CD14-positive monocyte (primary cell): Measurements from ENCODE around the gene IKBKG. TPM values are rescaled to one million over a fixed set of nuclear protein-coding genes. Genes with fewer than 3 reads are reported as not detected.

ENCODE experiments used
- DNase-seq, 3 donors: peaks; one replicate each; pipeline ENCODE4 v3.0.0-alpha.2; 2011 to 2022
- H2AFZ ChIP-seq: 2 replicates; pipeline ENCODE4 v1.6.0; 2012; ENCODE audit warnings: mild to moderate bottlenecking, low read depth, low read length, inconsistent platforms; ENCODE audit not compliant: insufficient read depth, poor library complexity, severe bottlenecking
- H3K27ac ChIP-seq, 2 donors: 1 replicate in 1 of 2; 2 replicates in 1 of 2; pipeline ENCODE4 v1.5.1; 2012 to 2013; ENCODE audit warnings: low read length in 2 of 2, control low read depth in 1 of 2, inconsistent platforms in 1 of 2, low read depth in 1 of 2, mild to moderate bottlenecking in 1 of 2
- H3K27me3 ChIP-seq, 2 donors: one replicate each; pipeline versions ENCODE4 v1.6.0 to v1.6.1; 2011 to 2013; ENCODE audit warnings: low read length in 2 of 2; ENCODE audit not compliant: control insufficient read depth in 2 of 2, insufficient read depth in 2 of 2
- H3K36me3 ChIP-seq, 2 donors: replicated peaks in 1 of 2; 1 replicate in 1 of 2; 2 replicates in 1 of 2; pipeline versions ENCODE4 v1.5.1 to v1.6.1; 2012 to 2013; ENCODE audit warnings: low read length in 2 of 2, control low read depth in 1 of 2, inconsistent platforms in 1 of 2, mild to moderate bottlenecking in 1 of 2; ENCODE audit not compliant: insufficient read depth in 2 of 2, control insufficient read depth in 1 of 2
- H3K4me1 ChIP-seq, 2 donors: 1 replicate in 1 of 2; 2 replicates in 1 of 2; pipeline versions ENCODE4 v1.5.1 to v1.6.1; 2012 to 2013; ENCODE audit warnings: low read length in 2 of 2, control low read depth in 1 of 2, inconsistent platforms in 1 of 2, mild to moderate bottlenecking in 1 of 2, moderate library complexity in 1 of 2; ENCODE audit not compliant: insufficient read depth in 2 of 2, control insufficient read depth in 1 of 2
- H3K4me2 ChIP-seq: replicated peaks from 2 replicates; pipeline ENCODE3; 2012; ENCODE audit warnings: low read length, moderate library complexity, mild to moderate bottlenecking; ENCODE audit not compliant: poor library complexity, severe bottlenecking; ENCODE audit errors: extremely low read depth
- H3K4me3 ChIP-seq, 3 experiments: fragments of 200-600 bp in 1 of 3; sonication (generic) in 1 of 3; replicated peaks in 1 of 3; 1 replicate in 2 of 3; 2 replicates in 1 of 3; pipeline ENCODE4 v1.5.1; 2011 to 2013; ENCODE audit warnings: low read length in 3 of 3, mild to moderate bottlenecking in 3 of 3, control low read depth in 2 of 3, low read depth in 2 of 3, inconsistent platforms in 1 of 3, moderate library complexity in 1 of 3
- H3K79me2 ChIP-seq: 2 replicates; pipeline ENCODE4 v1.6.0; 2012; ENCODE audit warnings: mild to moderate bottlenecking, control low read depth, inconsistent platforms, low read length, moderate library complexity; ENCODE audit not compliant: insufficient read depth
- H3K9ac ChIP-seq: 2 replicates; pipeline ENCODE4 v1.6.0; 2017; ENCODE audit warnings: low read length, mild to moderate bottlenecking; ENCODE audit not compliant: insufficient read depth, poor library complexity, severe bottlenecking
- H3K9me3 ChIP-seq, 2 donors: replicated peaks in 1 of 2; 1 replicate in 1 of 2; 2 replicates in 1 of 2; pipeline versions ENCODE4 v1.5.1 to v1.6.1; 2012 to 2013; ENCODE audit warnings: low read length in 2 of 2, control low read depth in 1 of 2; ENCODE audit not compliant: control insufficient read depth in 1 of 2, insufficient read depth in 1 of 2
- H4K20me1 ChIP-seq: 2 replicates; pipeline ENCODE4 v1.6.0; 2012; ENCODE audit warnings: mild to moderate bottlenecking, low read length, control low read depth, moderate library complexity; ENCODE audit not compliant: insufficient read depth
- H3K27ac Mint-ChIP-seq, 7 donors: one replicate each; pipeline ENCODE4 v1.8.0; 2020; ENCODE audit warnings: mild to moderate bottlenecking in 7 of 7, mixed read lengths in 7 of 7, moderate library complexity in 6 of 7, inconsistent platforms in 2 of 7
- H3K27me3 Mint-ChIP-seq, 3 donors: one replicate each; pipeline ENCODE4 v1.8.0; 2021 to 2022; ENCODE audit warnings: low read depth in 3 of 3, mild to moderate bottlenecking in 3 of 3, mixed read lengths in 3 of 3, moderate library complexity in 3 of 3, inconsistent platforms in 1 of 3
- H3K36me3 Mint-ChIP-seq, 2 donors: one replicate each; pipeline ENCODE4 v1.8.0; 2020; ENCODE audit warnings: mixed read lengths in 2 of 2, inconsistent platforms in 1 of 2, mild to moderate bottlenecking in 1 of 2
- H3K4me1 Mint-ChIP-seq: one replicate; pipeline ENCODE4 v1.8.0; 2020; ENCODE audit warnings: mild to moderate bottlenecking, mixed read lengths
- H3K4me3 Mint-ChIP-seq, 2 donors: one replicate each; pipeline ENCODE4 v1.8.0; 2020; ENCODE audit warnings: mild to moderate bottlenecking in 2 of 2, mixed read lengths in 2 of 2, moderate library complexity in 1 of 2
- H3K9me3 Mint-ChIP-seq, 7 donors: one replicate each; pipeline ENCODE4 v1.8.0; 2020 to 2022; ENCODE audit warnings: mixed read lengths in 7 of 7, mild to moderate bottlenecking in 6 of 7, moderate library complexity in 6 of 7, inconsistent platforms in 2 of 7
- CTCF ChIP-seq: fragments of 200-600 bp; IDR thresholded peaks from one replicate; pipeline ENCODE4 v1.8.0; 2022; ENCODE audit warnings: antibody characterized with exemption, mild to moderate bottlenecking
- WGBS: methylation state at CpG from one replicate; pipeline ENCODE4 v1.1.5; 2013; ENCODE audit warnings: missing lambda C conversion rate; ENCODE audit not compliant: insufficient coverage; 5-methylcytosine and 5-hydroxymethylcytosine counted together
- intact Hi-C, 2 donors: fragments of 100-400 bp; cut with micrococcal nuclease; formaldehyde crosslinking; loops; one replicate each; pipeline versions ENCODE4 v1.15.0 to v1.15.1; 2023
- polyA plus RNA-seq, 3 donors: library from polyadenylated mRNA; depleted of rRNA in 1 of 3; unstranded in 2 of 3; stranded (reverse) in 1 of 3; fragments of 300-500 nt in 2 of 3; fragments of >200 nt in 1 of 3; fragmentation: Illumina TruSeq in 2 of 3; gene quantifications; 1 replicate in 2 of 3; 2 replicates in 1 of 3; pipeline ENCODE4 v1.2.3, GENCODE V29; 2012 to 2021

The IKBKG gene
- polyA plus RNA-seq, 3 donors = 31.3 to 60.8 (median 33.7) TPM

GRCh38 chrX:154545673-154546274 is 1.6 kb upstream of the IKBKG start:
- H3K4me1 ChIP-seq = peaks cover 71 to 72% of the 10 kb centered on the region in 2 donors

More at GRCh38 chrX:154545673-154546274, 1.6 kb upstream of the IKBKG start:
- peak overlapping the region; percentile 74 to 86 (median 77) for H3K4me3 ChIP-seq
- H4K20me1 ChIP-seq = peaks cover 23% of the 10 kb centered on the region
- H3K4me2 ChIP-seq = peak overlapping the region; percentile 74
- Mint-ChIP-seq H3K27me3 (peaks cover 0 to 13% (median 0%) of the 10 kb centered on the region in 3 donors), H3K27ac (peak overlapping the region; percentile 10 to 99 (median 75)), H3K4me3 (peak overlapping the region; percentile 74 to 82), H3K36me3 (peaks cover 14 to 25% of the 10 kb centered on the region in 2 donors), H3K4me1 (peaks cover 70% of the 10 kb centered on the region), H3K9me3 (peaks cover 0 to 28% (median 16%) of the 10 kb centered on the region in 7 donors)
- no peak for TF ChIP-seq CTCF
- WGBS = 97% methylated on average over 7 of the region's 17 CpGs
- intact Hi-C loops = no loop called here
- peaks cover 3% of the 10 kb centered on the region in 2 donors for H3K36me3 ChIP-seq
- DNase-seq = no peak
- peaks cover 67% of the 10 kb centered on the region for H3K79me2 ChIP-seq
- H3K9ac ChIP-seq = peak overlapping the region; percentile 79
- H3K27me3 ChIP-seq = no peaks in the 10 kb centered on the region
- H3K27ac ChIP-seq = peak overlapping the region; percentile 8 to 88
- no peak overlapping the region for H2AFZ ChIP-seq
- peaks cover 0 to 7% of the 10 kb centered on the region in 2 donors for H3K9me3 ChIP-seq
